Coronary artery (tissue), 2 donors: Measurements from ENCODE around the gene SON.

Source experiments
- DNase-seq: peaks from one replicate; pipeline ENCODE4 v3.0.0-alpha.2; 2017; ENCODE audit warnings: low spot score
- H3K27ac ChIP-seq, 2 donors: fragments of 200-600 bp; sonication (generic); one replicate each; pipeline ENCODE4 v1.5.1; 2016 to 2019
- H3K4me3 ChIP-seq: fragments of 200-600 bp; sonication (generic); 2 replicates; pipeline ENCODE4 v1.5.1; 2016; ENCODE audit warnings: mild to moderate bottlenecking, moderate library complexity
- TF ChIP-seq, protein P1 (sequence below): fragments of 200-600 bp; sonication (generic); IDR thresholded peaks from one replicate; pipeline ENCODE4 v1.5.1; 2019; ENCODE audit warnings: antibody characterized with exemption

The SON gene

DNA sequence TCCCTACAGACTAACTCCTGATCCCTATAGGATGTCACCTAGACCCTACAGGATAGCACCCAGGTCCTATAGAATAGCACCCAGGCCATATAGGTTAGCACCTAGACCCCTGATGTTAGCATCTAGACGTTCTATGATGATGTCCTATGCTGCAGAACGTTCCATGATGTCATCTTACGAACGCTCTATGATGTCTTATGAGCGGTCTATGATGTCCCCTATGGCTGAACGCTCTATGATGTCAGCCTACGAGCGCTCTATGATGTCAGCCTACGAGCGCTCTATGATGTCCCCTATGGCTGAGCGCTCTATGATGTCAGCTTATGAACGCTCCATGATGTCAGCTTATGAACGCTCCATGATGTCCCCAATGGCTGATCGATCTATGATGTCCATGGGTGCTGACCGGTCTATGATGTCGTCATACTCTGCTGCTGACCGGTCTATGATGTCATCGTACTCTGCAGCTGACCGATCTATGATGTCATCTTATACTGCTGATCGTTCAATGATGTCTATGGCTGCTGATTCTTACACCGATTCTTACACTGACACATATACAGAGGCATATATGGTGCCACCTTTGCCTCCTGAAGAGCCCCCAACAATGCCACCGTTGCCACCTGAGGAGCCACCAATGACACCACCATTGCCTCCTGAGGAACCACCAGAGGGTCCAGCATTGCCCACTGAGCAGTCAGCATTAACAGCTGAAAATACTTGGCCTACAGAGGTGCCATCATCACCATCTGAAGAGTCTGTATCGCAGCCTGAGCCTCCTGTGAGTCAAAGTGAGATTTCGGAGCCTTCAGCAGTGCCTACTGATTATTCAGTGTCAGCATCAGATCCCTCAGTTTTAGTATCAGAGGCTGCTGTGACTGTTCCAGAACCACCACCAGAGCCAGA is 9.5 kb downstream of the SON start:
- H3K27ac ChIP-seq = no peak overlapping the region
- no peak for DNase-seq
- no peak overlapping the region for H3K4me3 ChIP-seq
- TF ChIP-seq, protein P1, sequence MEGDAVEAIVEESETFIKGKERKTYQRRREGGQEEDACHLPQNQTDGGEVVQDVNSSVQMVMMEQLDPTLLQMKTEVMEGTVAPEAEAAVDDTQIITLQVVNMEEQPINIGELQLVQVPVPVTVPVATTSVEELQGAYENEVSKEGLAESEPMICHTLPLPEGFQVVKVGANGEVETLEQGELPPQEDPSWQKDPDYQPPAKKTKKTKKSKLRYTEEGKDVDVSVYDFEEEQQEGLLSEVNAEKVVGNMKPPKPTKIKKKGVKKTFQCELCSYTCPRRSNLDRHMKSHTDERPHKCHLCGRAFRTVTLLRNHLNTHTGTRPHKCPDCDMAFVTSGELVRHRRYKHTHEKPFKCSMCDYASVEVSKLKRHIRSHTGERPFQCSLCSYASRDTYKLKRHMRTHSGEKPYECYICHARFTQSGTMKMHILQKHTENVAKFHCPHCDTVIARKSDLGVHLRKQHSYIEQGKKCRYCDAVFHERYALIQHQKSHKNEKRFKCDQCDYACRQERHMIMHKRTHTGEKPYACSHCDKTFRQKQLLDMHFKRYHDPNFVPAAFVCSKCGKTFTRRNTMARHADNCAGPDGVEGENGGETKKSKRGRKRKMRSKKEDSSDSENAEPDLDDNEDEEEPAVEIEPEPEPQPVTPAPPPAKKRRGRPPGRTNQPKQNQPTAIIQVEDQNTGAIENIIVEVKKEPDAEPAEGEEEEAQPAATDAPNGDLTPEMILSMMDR = no peak

DNA sequence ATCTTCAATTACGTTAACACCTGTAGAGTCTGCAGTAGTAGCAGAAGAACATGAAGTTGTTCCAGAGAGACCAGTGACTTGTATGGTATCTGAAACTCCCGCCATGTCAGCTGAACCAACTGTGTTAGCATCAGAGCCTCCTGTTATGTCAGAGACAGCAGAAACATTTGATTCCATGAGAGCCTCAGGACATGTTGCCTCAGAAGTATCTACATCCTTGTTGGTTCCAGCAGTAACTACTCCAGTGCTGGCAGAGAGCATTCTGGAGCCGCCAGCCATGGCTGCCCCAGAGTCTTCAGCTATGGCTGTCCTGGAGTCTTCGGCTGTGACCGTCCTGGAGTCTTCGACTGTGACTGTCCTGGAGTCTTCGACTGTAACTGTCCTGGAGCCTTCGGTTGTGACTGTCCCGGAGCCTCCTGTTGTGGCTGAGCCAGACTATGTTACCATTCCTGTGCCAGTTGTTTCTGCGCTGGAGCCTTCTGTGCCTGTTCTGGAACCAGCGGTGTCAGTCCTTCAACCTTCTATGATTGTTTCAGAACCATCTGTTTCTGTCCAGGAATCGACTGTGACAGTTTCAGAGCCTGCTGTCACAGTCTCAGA is 10.3 kb downstream of the SON start:
- no peak overlapping the region for H3K27ac ChIP-seq
- DNase-seq = no peak
- TF ChIP-seq, protein P1 = no peak
- H3K4me3 ChIP-seq = no peak overlapping the region

- DNase-seq = no peak
- TF ChIP-seq, protein P1 = no peak
- Histone ChIP-seq H3K4me3 (no peak overlapping the region), H3K27ac (no peak overlapping the region)
Measured at GRCh38 chr21:33554236-33554981, 11.6 kb downstream of the SON start.

DNA sequence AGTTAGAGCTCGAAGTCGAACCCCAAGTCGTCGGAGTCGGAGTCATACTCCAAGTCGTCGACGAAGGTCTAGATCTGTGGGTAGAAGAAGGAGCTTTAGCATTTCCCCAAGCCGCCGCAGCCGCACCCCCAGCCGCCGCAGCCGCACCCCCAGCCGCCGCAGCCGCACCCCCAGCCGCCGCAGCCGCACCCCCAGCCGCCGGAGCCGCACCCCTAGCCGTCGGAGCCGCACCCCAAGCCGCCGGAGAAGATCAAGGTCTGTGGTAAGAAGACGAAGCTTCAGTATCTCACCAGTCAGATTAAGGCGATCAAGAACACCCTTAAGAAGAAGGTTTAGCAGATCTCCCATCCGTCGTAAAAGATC is 12.1 kb downstream of the SON start:
- TF ChIP-seq, protein P1 = no peak
- Histone ChIP-seq H3K4me3 (no peak overlapping the region), H3K27ac (no peak overlapping the region)
- DNase-seq = no peak

DNA sequence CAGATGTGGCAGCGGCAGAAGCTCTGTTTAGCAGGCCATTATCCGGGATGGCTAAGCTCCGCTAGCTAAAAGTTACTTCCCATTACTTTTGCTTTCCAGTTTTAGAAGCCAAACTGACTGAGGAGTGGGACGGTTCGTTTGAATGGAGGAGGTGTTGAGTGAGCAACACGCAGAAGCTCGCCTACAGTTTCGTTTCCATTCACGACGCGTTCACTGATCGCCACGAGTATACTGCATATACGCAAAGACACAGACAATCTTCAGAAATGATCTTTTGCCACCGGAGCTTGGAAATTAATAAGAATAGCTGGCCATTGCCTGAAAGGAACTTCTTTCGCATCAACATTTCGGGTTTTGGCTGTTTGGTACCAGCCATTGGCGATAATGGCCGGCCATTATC is 14.6 kb downstream of the SON start:
- TF ChIP-seq, protein P1 = no peak
- no peak for DNase-seq
- Histone ChIP-seq H3K4me3 (no peak overlapping the region), H3K27ac (no peak overlapping the region)

DNA sequence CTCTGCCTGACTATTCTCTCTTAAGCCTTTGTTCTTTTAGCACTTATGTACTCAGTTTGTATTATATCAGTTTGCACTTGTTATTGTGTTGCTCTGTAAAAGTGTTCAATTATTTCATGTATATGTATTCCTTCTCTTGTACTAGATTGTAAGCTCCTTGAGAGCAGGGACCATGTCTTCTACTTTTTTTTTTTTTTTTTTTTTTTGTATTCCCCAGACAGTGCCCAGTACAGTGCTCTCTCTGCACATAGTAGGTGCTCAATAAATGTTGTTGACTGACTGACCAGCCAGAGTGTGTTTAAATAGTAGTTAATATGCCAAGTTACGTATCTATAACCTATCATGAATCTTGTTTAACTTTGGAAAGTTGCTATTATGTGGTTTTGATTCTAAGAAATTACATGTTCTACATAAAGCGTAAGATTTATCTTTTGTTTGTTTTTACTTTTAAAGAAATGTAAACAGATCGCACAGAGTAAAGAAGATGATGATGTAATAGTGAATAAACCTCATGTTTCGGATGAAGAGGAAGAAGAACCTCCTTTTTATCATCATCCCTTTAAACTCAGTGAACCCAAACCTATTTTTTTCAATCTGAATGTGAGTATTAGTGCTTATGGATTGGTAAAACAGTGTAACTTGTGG is 16.1 kb downstream of the SON start:
- TF ChIP-seq, protein P1 = no peak
- Histone ChIP-seq H3K27ac (no peak overlapping the region), H3K4me3 (no peak overlapping the region)
- no peak for DNase-seq
